ENCODE measurements around the gene NCK1.

NCK1 gene

DNA sequence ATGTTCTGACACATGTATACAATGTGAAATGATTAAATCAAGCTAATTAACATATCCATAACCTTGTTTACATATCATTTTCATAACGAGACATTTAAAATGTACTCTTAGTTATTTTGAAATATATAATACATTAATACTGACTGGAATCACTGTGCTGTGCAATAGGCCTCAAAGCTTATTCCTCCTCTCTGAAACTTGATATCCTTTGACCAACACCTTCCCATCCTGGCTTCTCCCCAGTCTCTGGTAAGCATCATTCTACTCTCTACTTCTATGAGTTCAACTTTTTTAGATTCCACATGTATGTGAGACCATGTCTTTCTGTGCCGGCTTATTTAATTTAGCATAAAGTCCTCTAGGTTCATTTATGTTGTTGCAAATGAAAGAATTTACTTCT, 48.7 kb downstream of the NCK1 start:
- Histone ChIP-seq H3K27ac (no peak overlapping the region), H3K9me3 (ENCODE audit: severe bottlenecking) (no peaks in the 10 kb centered on the region)
- TF ChIP-seq, protein P1, sequence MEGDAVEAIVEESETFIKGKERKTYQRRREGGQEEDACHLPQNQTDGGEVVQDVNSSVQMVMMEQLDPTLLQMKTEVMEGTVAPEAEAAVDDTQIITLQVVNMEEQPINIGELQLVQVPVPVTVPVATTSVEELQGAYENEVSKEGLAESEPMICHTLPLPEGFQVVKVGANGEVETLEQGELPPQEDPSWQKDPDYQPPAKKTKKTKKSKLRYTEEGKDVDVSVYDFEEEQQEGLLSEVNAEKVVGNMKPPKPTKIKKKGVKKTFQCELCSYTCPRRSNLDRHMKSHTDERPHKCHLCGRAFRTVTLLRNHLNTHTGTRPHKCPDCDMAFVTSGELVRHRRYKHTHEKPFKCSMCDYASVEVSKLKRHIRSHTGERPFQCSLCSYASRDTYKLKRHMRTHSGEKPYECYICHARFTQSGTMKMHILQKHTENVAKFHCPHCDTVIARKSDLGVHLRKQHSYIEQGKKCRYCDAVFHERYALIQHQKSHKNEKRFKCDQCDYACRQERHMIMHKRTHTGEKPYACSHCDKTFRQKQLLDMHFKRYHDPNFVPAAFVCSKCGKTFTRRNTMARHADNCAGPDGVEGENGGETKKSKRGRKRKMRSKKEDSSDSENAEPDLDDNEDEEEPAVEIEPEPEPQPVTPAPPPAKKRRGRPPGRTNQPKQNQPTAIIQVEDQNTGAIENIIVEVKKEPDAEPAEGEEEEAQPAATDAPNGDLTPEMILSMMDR (IDR thresholded peaks at IDR 0.05; ENCODE audit: low read depth, low read length): no peak

DNA sequence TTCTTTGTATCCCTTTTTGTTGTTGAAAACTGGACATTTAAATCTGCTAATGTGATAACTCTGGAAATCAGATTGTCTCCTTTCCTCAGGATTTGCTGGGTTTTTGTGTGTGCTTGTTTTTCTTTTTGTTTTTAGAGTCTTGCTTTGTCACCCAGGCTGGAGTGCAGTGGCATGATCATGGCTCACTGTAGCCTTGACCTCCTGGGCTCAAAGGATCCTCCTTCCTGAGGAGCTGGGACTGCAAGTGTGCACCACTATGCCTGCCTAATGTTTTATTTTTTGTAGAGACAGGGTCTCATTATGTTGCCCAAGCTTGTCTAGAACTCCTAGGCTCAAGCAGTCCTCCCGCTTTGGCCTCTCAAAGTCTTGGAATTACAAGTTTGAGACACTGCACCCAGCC, 51.2 kb downstream of the NCK1 start:
- Histone ChIP-seq H3K27ac (no peak overlapping the region), H3K4me3 (ENCODE audit: low read depth, low read length) (no peak overlapping the region), H3K27me3 (ENCODE audit: insufficient read depth, low read depth, severe bottlenecking) (no peaks in the 10 kb centered on the region), H3K9me3 (ENCODE audit: severe bottlenecking) (no peaks in the 10 kb centered on the region), H3K36me3 (no peaks in the 10 kb centered on the region; the same call in 1 of the 2 replicates)
- no peak for DNase-seq
- TF ChIP-seq, protein P1 (IDR thresholded peaks at IDR 0.05; ENCODE audit: low read depth, low read length): no peak

More for the DNA sequence above, 48.7 kb downstream of the NCK1 start:
- no peaks in the 10 kb centered on the region for H3K27me3 ChIP-seq (ENCODE audit: insufficient read depth, low read depth, severe bottlenecking)
- no peak overlapping the region for H3K4me3 ChIP-seq (ENCODE audit: low read depth, low read length)
- H3K36me3 ChIP-seq: no peaks in the 10 kb centered on the region
- DNase-seq: no peak

DNA sequence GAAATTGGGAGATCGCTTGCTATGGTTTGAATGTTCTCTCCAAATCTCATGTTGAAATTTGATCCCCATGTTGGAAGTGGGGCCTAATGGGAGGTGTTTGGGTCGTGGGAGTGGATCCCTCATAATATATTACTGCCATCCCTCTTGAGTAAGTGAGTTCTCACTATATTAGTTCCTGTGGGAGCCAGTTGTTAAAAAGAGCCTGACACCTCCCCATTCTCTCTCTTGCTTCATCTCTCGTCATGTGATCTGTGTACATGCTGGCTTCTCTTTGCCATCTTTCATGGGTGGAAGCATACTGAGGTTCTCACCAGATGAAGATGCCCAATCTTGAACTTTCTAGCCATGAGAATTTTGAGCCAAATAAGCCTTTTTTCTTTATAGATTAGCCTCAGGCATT, 52.7 kb downstream of the NCK1 start:
- no peak for DNase-seq
- TF ChIP-seq, protein P1 (IDR thresholded peaks at IDR 0.05; ENCODE audit: low read depth, low read length): no peak
- H3K27ac ChIP-seq: no peak overlapping the region
- no peaks in the 10 kb centered on the region for H3K27me3 ChIP-seq (ENCODE audit: insufficient read depth, low read depth, severe bottlenecking)
- H3K4me3 ChIP-seq (ENCODE audit: low read depth, low read length): no peak overlapping the region
- H3K9me3 ChIP-seq (ENCODE audit: severe bottlenecking): no peaks in the 10 kb centered on the region
- H3K36me3 ChIP-seq: no peaks in the 10 kb centered on the region; the same call in 1 of the 2 replicates

DNA sequence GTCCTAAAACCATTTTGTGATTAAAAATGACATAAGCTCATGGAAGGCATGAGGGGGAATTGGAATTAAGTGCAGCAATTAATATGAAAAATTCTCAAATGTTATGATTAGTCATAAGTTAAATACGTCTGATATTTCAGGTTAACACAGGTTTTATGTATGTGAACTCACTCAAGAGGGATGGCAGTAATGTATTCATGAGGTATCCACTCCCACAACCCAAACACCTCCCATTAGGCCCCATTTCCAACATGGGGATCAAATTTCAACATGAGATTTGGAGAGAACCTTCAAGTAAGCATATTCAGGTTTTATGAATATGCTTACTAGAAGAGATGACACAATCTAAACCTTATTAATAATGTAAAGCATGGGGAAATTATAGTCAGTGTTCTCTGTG, 54.2 kb downstream of the NCK1 start:
- no peak overlapping the region for H3K27ac ChIP-seq
- DNase-seq: no peak
- no peaks in the 10 kb centered on the region for H3K9me3 ChIP-seq (ENCODE audit: severe bottlenecking)
- H3K27me3 ChIP-seq (ENCODE audit: insufficient read depth, low read depth, severe bottlenecking): no peaks in the 10 kb centered on the region
- no peak overlapping the region for H3K4me3 ChIP-seq (ENCODE audit: low read depth, low read length)
- H3K36me3 ChIP-seq: no peaks in the 10 kb centered on the region; the same call in 1 of the 2 replicates
- TF ChIP-seq, protein P1 (IDR thresholded peaks at IDR 0.05; ENCODE audit: low read depth, low read length): no peak

DNA sequence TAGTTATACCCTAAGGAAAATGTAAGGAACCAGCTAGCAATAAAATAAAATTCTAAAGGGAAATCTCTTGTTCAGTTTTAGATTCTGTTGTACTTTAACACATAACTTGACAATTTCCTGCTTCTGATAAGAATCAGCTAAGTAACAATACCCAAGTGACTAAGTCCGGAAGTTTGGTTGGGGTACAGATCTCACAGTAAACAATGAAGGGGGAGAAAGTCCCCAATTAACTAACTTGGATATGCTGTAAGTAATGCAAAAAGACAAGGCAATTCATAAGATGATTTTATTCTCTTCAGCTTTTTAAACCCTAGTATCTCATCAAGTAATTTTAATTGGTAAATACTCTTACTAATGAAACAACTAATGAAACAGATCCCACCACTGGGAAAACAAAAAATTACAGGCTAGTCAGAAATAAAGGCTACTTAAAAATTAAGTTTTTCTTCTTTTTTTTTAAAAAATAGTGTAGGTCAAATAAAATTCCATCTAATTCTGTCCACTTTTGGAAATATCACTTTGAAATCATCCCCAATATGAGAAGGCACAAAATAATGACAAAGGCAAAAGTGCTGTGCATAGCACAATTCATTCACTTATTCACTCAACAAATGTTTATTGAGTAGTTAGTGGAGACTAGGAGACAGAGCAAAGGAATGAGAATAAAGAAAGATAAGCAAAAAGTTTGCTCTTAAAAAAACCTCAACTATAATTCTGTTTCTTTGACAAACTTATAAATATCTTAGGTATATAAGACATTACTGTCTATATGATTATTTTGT, 58.0 kb downstream of the NCK1 start:
- H3K9me3 ChIP-seq (ENCODE audit: severe bottlenecking): no peaks in the 10 kb centered on the region
- H3K27ac ChIP-seq: no peak overlapping the region
- TF ChIP-seq, protein P1 (IDR thresholded peaks at IDR 0.05; ENCODE audit: low read depth, low read length): no peak
- H3K36me3 ChIP-seq: no peaks in the 10 kb centered on the region; the same call in 1 of the 2 replicates
- no peaks in the 10 kb centered on the region for H3K27me3 ChIP-seq (ENCODE audit: insufficient read depth, low read depth, severe bottlenecking)
- H3K4me3 ChIP-seq (ENCODE audit: low read depth, low read length): no peak overlapping the region
- DNase-seq: no peak
